Left ventricle myocardium inferior (tissue), 1 donor: ENCODE data around the gene CDK14. TPM values are rescaled to one million over a fixed set of nuclear protein-coding genes. Genes with fewer than 3 reads are reported as not detected.

Source experiments
- DNase-seq: peaks from one replicate; pipeline ENCODE4 v3.0.0-alpha.2; 2020
- H3K27ac ChIP-seq: fragments of 200-600 bp; replicated peaks from 2 replicates; pipeline ENCODE4 v1.8.0; 2021
- H3K27me3 ChIP-seq: fragments of 200-600 bp; 2 replicates; pipeline ENCODE4 v1.8.0; 2021; ENCODE audit warnings: low read depth
- H3K36me3 ChIP-seq: fragments of 200-600 bp; 2 replicates; pipeline ENCODE4 v1.8.0; 2021
- H3K4me1 ChIP-seq: fragments of 200-600 bp; 2 replicates; pipeline ENCODE4 v1.8.0; 2021
- H3K4me3 ChIP-seq: fragments of 200-600 bp; 2 replicates; pipeline ENCODE4 v1.8.0; 2021; ENCODE audit warnings: mild to moderate bottlenecking, moderate library complexity
- H3K9me3 ChIP-seq: fragments of 200-600 bp; replicated peaks from 2 replicates; pipeline ENCODE4 v1.8.0; 2021
- intact Hi-C: fragments of 100-400 bp; cut with micrococcal nuclease; formaldehyde crosslinking; loops from one replicate; pipeline ENCODE4 v1.11.0; 2022
- total RNA-seq: library from RNA; stranded (reverse); fragmentation: NEBNext Ultra II Directional; extraction: Animal tissue kit (Norgen Biotek cat#: 25700); gene quantifications from one replicate; pipeline ENCODE4 v1.2.1, GENCODE V29; 2021
- TF ChIP-seq, protein P1 (sequence below): fragments of 200-600 bp; IDR thresholded peaks from 2 replicates; pipeline ENCODE4 v1.8.0; 2021; ENCODE audit warnings: antibody characterized with exemption, mild to moderate bottlenecking, borderline replicate concordance
- donor health status: DM: no; HTN: yes; CAD: no; lungs with severe emphysema.

The CDK14 gene
- total RNA-seq, 1 donor from 2014 or later = 18.7 TPM

DNA sequence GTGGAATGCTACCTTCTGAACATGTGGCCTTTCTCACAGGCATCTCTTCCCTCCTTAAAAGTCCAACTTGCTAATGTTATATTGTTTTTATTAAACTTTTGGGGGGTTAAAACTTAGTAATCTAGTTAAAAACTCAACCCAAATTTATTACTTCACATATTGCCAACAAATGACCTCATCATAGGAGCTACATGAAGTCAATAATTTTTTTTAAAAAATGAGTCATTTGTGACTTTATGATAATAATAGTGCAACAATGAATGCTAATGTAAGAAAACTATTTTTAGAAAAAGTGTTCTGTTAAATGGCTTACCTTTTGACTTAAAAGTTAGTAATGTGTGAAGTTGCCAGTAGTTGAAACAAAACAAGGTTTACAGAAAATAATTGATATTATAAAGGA lies 342.2 kb downstream of the CDK14 start:
- no peaks in the 10 kb centered on the region for H3K4me1 ChIP-seq
- H3K27me3 ChIP-seq = no peaks in the 10 kb centered on the region
- peaks cover 8% of the 10 kb centered on the region for H3K9me3 ChIP-seq
- intact Hi-C loops = loop anchor here (5.0 kb wide), 1 partner anchor 346 kb away; no protein-coding TSS in a partner anchor
- no peaks in the 10 kb centered on the region for H3K36me3 ChIP-seq
- no peak overlapping the region for H3K27ac ChIP-seq
- H3K4me3 ChIP-seq = no peak overlapping the region
- TF ChIP-seq, protein P1, sequence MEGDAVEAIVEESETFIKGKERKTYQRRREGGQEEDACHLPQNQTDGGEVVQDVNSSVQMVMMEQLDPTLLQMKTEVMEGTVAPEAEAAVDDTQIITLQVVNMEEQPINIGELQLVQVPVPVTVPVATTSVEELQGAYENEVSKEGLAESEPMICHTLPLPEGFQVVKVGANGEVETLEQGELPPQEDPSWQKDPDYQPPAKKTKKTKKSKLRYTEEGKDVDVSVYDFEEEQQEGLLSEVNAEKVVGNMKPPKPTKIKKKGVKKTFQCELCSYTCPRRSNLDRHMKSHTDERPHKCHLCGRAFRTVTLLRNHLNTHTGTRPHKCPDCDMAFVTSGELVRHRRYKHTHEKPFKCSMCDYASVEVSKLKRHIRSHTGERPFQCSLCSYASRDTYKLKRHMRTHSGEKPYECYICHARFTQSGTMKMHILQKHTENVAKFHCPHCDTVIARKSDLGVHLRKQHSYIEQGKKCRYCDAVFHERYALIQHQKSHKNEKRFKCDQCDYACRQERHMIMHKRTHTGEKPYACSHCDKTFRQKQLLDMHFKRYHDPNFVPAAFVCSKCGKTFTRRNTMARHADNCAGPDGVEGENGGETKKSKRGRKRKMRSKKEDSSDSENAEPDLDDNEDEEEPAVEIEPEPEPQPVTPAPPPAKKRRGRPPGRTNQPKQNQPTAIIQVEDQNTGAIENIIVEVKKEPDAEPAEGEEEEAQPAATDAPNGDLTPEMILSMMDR = no peak
- no peak for DNase-seq

DNA sequence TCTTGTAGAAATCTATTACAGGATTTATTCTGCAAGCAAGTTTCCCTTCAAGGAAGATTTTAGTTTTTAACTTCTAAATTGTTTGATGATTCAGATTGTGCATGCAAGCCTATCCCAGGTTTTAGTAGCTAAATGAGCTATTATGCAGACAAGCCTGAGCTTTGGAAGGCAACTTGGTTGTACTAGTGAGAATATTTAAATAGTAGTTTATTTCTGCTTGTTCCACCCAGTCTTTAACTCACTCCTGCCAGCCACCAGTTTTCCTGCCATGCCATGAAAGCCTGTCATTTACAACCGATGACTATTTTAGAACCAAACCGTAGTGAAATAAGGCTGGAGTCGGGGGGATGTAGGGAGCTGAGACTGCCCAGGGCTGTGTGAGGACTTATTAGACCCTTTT lies 343.5 kb downstream of the CDK14 start:
- no peaks in the 10 kb centered on the region for H3K36me3 ChIP-seq
- no peaks in the 10 kb centered on the region for H3K4me1 ChIP-seq
- intact Hi-C loops = loop anchor here (5.0 kb wide), 1 partner anchor 347 kb away; no protein-coding TSS in a partner anchor
- TF ChIP-seq, protein P1 = no peak
- DNase-seq = no peak
- no peak overlapping the region for H3K27ac ChIP-seq
- no peaks in the 10 kb centered on the region for H3K27me3 ChIP-seq
- H3K9me3 ChIP-seq = peaks cover 8% of the 10 kb centered on the region
- no peak overlapping the region for H3K4me3 ChIP-seq

DNA sequence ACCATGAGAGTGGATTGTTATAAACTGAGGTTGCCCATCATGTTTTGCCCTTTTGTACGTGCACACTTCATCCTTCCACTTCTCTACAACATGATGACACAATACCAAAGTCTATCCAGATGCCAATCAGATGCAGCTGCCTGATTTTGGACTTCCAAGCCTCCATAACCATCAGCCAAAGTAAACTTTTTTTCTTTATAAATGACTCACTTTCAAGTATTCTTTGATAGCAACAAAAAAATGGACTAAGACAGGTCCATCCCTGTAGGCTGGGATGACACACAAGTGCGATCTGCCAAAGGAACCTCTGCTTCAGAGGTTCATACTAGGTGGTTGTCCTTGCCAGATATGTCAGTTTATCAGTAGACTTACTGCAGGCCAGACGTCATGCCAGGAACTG lies 347.9 kb downstream of the CDK14 start:
- Histone ChIP-seq H3K27ac (no peak overlapping the region), H3K4me1 (peaks cover 6% of the 10 kb centered on the region), H3K27me3 (no peaks in the 10 kb centered on the region), H3K36me3 (no peaks in the 10 kb centered on the region), H3K4me3 (no peak overlapping the region), H3K9me3 (no peaks in the 10 kb centered on the region)
- TF ChIP-seq, protein P1 = no peak
- no peak for DNase-seq
- intact Hi-C loops = no loop called here

DNA sequence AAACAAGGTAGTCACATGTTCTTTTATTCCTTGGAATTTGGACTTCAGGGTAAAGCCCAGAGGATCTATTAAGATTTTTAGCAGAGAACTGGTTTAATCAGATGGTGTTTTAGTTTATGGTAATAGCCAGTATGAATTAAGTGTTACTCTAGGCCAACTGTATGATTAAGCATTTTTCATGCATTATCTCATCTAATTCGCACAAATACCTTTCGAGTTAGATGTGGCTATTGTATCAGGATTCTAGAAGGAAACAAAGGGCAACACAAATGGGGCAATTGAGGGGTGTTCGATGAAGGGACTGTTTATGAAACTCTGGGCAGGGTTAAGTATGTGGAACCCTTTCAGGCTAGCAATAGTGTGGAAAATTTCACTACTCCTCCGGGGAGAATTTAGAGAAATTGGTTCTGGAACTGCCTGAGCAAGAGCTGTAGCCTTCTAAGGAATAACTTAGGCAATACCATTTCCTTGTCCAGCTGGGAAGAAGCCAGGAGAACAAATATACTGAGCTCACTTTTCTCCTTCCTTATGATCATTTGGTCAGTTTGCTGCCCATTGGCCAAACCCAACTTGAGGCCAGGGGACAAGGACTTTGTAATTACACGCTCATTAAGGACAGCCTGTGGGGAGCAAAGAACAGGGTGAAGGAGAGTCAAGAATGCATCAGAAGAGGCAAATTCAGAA lies 349.1 kb downstream of the CDK14 start:
- intact Hi-C loops = no loop called here
- peak overlapping the region; percentile 29 for H3K27ac ChIP-seq
- TF ChIP-seq, protein P1 = no peak

DNA sequence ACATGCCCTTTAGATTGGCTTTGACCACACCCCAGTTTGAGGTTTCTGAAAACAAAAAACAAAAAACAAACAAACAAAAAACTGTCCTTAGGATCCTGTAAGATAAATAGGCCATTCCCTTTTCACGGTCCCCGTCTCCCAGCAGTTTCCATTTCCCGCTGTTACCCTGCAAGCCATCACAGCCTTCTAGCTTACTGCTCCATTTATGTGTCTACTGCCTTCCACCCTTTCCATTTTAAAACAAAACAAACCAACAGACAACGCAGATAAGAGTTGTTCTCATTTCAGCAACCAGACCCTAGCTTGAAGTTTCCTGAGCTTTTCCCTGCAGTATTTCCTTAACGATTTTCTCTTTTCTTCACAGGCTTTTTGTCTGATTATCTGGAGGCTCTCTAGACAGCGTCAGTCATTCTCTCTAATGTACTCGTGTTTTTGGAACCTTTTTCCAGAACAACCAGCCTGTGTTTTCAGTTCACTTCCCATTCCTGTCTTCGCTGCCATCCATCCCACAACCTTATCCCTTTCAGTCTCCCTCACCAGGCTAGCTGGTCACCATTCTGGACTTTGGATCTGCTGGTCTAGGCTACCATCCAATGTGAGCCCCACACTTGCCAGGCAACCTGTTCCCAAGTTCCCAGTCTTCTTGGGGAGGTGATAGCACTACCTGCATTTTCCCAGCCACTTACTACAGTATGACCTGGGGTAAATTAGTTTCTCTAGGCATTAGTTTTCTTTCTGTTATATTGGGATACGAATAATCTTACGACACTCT lies 350.8 kb downstream of the CDK14 start:
- Histone ChIP-seq H3K36me3 (no peaks in the 10 kb centered on the region), H3K27ac (peak overlapping the region; percentile 25), H3K27me3 (no peaks in the 10 kb centered on the region), H3K4me3 (no peak overlapping the region), H3K4me1 (peaks cover 6% of the 10 kb centered on the region), H3K9me3 (no peaks in the 10 kb centered on the region)
- DNase-seq = no peak
- TF ChIP-seq, protein P1 = no peak
- intact Hi-C loops = no loop called here

More for the DNA sequence above, 349.1 kb downstream of the CDK14 start:
- H3K27me3 ChIP-seq = no peaks in the 10 kb centered on the region
- no peak overlapping the region for H3K4me3 ChIP-seq
- H3K4me1 ChIP-seq = peaks cover 6% of the 10 kb centered on the region
- DNase-seq = no peak
- no peaks in the 10 kb centered on the region for H3K9me3 ChIP-seq
- no peaks in the 10 kb centered on the region for H3K36me3 ChIP-seq
